ENCODE results near the gene CUX1.
A peak's percentile ranks its signal among the peaks of the same experiment; 100 is the strongest.
"Not testable (repeated sequence)": the region's sequence is repeated elsewhere in the genome, so short reads cannot be mapped to it uniquely, and the experiment has no call there.

CUX1 gene

GRCh38 chr7:101818287-101819071, 1.1 kb downstream of the CUX1 start:
- DNase-seq (ENCODE audit: low read depth) = no peak
- TF ChIP-seq, protein P1, sequence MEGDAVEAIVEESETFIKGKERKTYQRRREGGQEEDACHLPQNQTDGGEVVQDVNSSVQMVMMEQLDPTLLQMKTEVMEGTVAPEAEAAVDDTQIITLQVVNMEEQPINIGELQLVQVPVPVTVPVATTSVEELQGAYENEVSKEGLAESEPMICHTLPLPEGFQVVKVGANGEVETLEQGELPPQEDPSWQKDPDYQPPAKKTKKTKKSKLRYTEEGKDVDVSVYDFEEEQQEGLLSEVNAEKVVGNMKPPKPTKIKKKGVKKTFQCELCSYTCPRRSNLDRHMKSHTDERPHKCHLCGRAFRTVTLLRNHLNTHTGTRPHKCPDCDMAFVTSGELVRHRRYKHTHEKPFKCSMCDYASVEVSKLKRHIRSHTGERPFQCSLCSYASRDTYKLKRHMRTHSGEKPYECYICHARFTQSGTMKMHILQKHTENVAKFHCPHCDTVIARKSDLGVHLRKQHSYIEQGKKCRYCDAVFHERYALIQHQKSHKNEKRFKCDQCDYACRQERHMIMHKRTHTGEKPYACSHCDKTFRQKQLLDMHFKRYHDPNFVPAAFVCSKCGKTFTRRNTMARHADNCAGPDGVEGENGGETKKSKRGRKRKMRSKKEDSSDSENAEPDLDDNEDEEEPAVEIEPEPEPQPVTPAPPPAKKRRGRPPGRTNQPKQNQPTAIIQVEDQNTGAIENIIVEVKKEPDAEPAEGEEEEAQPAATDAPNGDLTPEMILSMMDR (IDR thresholded peaks at IDR 0.05; ENCODE audit: control insufficient read depth, insufficient read depth, low read depth, low read length, missing control alignments) = no peak
- H3K4me3 ChIP-seq (ENCODE audit: control insufficient read depth, low read depth, low read length) = peak overlapping the region; percentile 16

DNA sequence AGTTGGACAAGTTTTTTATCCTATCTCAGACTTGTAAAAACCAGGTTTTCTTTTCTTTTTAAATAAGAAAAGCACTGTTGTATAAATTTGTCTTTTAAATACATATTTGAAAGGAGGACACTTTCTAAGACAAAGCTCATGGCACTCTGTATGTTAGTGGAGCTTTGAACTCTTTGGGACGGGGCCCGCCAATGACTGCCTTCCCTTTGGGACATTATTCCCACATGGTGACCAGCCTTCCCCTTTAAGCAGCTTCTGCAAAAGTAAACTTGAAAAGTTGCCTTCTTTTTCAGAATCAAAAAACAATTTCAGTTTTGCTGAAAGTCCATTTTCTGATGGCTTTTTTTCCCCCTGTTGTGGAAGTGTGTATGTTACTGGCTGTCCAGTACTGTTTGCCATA, 1.8 kb downstream of the CUX1 start:
- no peak for DNase-seq (ENCODE audit: low read depth)
- TF ChIP-seq, protein P1 (IDR thresholded peaks at IDR 0.05; ENCODE audit: control insufficient read depth, insufficient read depth, low read depth, low read length, missing control alignments) = no peak
- H3K4me3 ChIP-seq (ENCODE audit: control insufficient read depth, low read depth, low read length) = no peak overlapping the region

DNA sequence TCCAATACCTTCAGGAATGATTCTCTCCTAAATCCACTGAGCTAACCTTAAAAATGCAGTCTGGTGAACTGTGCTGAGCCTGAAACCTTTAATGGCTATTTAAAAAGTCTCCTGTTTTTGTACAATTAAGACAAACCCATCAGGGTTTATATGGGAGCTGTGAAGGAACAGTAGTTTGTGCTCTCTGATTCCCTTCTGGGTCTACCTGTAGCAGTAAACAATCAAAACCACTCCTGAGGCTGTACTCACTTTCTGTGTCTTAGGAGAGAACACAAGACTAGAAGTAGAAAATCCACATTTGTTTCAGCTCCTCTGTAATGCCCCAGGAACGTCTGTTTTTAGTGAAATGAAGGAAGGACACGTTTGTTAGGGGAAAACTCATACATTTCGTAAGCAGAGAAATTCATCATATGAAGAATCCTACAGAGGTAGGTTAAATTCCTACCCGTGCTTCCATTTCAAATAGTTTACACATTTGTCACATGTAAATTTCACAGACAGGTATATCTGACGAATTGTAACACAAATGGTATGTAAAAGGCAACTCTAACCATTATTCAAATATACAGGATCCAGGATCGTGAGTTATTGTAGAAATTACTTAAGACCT, 2.6 kb downstream of the CUX1 start:
- TF ChIP-seq, protein P1 (IDR thresholded peaks at IDR 0.05; ENCODE audit: control insufficient read depth, insufficient read depth, low read depth, low read length, missing control alignments) = no peak
- DNase-seq (ENCODE audit: low read depth) = no peak
- H3K4me3 ChIP-seq (ENCODE audit: control insufficient read depth, low read depth, low read length) = no peak overlapping the region

DNA sequence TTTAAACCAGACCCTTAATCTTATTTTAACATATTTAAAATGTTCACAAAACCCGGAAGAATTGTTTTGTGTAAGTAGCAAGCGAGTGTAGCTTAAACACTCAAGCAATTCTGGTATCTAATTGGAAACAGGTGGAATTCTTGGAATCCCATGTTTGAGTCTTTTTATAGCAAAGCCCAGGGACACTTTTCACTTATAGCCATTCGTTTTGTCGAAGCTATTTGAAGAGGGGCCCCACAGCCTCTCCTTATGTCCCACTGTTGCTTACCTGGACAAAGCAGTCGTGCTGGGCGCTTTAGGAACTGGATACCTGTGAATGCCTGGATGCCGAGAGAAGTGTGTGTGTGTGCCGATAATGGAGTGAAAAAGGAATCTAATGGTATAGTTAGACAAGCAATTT, 3.3 kb downstream of the CUX1 start:
- no peak for DNase-seq (ENCODE audit: low read depth)
- no peak overlapping the region for H3K4me3 ChIP-seq (ENCODE audit: control insufficient read depth, low read depth, low read length)
- TF ChIP-seq, protein P1 (IDR thresholded peaks at IDR 0.05; ENCODE audit: control insufficient read depth, insufficient read depth, low read depth, low read length, missing control alignments) = no peak

GRCh38 chr7:101822632-101823031, 5.2 kb downstream of the CUX1 start:
- not testable (repeated sequence) for H3K4me3 ChIP-seq (ENCODE audit: control insufficient read depth, low read depth, low read length); DNase-seq (ENCODE audit: low read depth)

DNA sequence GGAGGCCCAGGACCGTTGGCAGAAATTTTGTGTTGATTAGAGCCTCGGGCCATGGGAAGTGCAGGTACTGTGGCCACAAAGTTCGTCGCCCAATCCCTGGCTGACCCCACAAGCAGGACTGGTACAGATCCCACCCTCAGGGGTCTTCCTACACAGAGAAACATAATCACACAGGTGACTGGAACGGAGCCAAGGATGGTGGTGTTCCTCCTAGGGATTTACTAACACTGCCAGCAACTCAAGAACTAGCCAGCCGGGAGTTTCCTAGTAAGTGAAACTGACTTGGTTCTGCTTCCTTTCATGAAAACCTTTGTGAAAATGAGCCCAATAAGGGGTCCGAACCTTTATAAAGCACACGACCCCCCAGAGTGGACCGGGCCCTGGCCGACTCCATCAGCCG, 5.7 kb downstream of the CUX1 start:
- no peak overlapping the region for H3K4me3 ChIP-seq (ENCODE audit: control insufficient read depth, low read depth, low read length)
- no peak for DNase-seq (ENCODE audit: low read depth)
- TF ChIP-seq, protein P1 (IDR thresholded peaks at IDR 0.05; ENCODE audit: control insufficient read depth, insufficient read depth, low read depth, low read length, missing control alignments) = no peak

DNA sequence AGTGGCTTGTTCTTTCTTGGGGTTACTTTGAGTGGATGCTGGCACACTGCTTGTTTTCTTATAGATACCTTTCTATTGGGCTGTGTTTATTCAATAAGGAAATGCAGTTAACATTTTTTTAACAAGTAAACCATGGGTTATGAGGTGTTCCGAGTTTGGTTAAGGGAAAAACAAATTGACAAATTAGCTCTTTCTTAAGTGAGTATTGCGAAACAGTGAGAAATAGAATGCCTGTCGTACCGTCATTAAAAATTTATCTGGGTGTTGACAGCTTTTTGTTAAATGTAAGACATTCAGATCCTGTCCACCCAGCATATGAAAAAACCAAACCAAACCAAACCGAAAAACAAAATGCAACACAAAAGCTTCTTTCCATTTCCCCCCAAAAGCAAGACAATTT, 6.2 kb downstream of the CUX1 start:
- no peak overlapping the region for H3K4me3 ChIP-seq (ENCODE audit: control insufficient read depth, low read depth, low read length)
- DNase-seq (ENCODE audit: low read depth) = no peak
- TF ChIP-seq, protein P1 (IDR thresholded peaks at IDR 0.05; ENCODE audit: control insufficient read depth, insufficient read depth, low read depth, low read length, missing control alignments) = no peak
